GM20000 (cell line): ENCODE measurements around the gene FECH.
A peak's percentile ranks its signal among the peaks of the same experiment; 100 is the strongest.

Experiments
- DNase-seq: peaks from one replicate; pipeline ENCODE4 v3.0.0; 2012; ENCODE audit warnings: low spot score
- CTCF ChIP-seq: IDR thresholded peaks from 2 replicates; pipeline ENCODE4 v1.5.1; 2012; ENCODE audit warnings: mild to moderate bottlenecking, control low read depth; ENCODE audit errors: extremely low read depth, missing control alignments

FECH gene

DNA sequence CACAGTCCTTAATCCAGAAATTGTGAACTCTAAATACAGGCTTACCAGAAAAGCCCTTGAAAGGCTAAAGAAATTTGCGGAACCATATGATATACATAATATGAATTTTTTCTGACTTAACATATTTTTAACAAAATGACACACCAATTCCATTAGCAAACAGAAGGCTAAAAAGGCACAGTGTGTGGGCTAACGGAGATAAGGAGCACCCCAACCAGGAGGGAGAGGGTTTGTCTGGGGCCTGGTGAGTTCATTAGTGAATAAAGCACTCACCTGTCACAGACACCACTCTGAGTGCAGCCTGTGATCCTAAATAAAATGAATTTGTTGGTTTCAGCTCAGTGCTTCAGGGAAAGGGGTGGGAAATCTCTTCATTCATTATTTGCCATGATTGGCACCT, 2.7 kb upstream of the FECH start:
- no peak for TF ChIP-seq CTCF
- no peak for DNase-seq

- TF ChIP-seq CTCF: no peak
- no peak for DNase-seq
Observed at GRCh38 chr18:57587098-57587661, 678 bp upstream of the FECH start.

- no peak for DNase-seq
- TF ChIP-seq CTCF: no peak
Observed at GRCh38 chr18:57585855-57586250, 649 bp downstream of the FECH start.

GRCh38 chr18:57585421-57585820, 1.1 kb downstream of the FECH start:
- DNase-seq: no peak
- no peak for TF ChIP-seq CTCF

DNA sequence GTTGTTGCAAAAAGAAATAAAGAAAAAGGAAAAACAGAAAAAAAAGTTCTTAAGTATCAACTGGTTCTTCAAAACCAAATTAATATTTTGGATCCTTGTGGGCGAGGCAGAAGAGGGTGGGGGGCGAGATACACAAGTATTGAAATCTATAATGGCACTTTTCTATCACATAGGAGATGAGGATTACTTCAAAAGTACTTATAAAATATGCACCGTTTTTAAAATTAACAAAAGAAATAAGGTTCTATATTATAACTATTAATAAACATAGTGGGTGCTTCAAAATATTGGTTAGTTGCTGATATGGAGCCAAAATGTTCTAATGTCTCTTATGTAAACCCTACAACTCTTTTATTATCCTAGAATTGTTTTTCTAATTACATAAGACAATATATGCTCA, 2.1 kb downstream of the FECH start:
- no peak for DNase-seq
- no peak for TF ChIP-seq CTCF

DNA sequence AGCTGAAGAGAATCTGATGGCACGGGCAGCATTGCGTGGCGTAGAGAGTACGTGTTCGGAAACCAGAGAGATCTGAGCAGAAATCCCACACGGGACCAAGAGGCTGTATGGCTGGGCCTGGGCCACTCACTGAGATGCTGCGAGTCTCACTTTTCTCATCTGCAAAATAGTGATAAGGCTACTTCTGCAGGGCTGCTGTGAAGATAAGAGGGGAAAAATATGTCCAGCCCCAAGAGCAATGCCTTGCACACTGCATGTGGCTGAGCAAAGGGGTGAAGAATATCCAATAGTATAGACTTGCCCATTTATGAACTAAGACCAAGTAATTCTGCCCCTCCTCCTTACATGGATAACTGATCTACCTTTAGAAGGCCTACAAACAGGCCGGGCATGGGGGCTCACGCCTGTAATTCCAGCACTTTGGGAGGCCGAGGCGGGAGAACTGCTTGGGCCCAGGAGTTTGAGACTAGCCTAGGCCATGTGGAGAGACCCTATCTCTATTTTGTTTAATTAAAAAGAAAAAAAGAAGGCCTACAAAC, 3.1 kb downstream of the FECH start:
- no peak for TF ChIP-seq CTCF
- DNase-seq: no peak

DNA sequence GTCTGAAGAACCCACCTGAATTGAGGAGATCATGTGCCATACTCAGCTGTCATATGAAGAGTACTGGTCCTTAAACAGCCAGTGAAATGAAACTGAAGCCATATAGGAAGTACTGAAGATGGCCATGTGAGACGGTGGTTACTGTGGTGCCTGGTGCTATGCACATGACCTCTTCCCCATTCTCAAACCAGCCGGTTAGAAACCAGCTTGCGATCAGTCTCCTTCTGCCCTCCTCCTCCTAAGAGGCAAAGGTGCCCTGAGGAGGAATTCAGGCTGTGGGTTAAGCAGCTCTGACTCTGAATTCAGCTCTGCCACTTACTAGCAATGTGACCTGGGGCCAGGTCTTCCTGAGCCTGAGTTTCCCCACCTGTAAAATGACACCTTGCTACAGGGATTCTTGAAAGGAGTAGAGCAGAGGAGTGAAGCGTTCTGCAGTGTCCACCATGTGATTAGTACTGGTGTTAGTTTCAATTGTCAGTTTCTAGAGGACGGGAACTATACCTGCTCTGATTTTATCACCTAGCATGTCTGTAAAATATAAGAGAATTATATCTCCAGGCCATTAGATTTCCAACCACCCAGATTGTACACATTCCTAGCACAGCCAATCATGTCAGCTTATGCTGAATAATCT, 5.1 kb downstream of the FECH start:
- peak; percentile 59 for DNase-seq
- no peak for TF ChIP-seq CTCF
